ENCODE data around the gene TMED7. TPM values are rescaled to one million over a fixed set of nuclear protein-coding genes. Genes with fewer than 3 reads are reported as not detected.

TMED7 gene
- total RNA-seq, 1 donor from 2014 or later, result 89.9 TPM

DNA sequence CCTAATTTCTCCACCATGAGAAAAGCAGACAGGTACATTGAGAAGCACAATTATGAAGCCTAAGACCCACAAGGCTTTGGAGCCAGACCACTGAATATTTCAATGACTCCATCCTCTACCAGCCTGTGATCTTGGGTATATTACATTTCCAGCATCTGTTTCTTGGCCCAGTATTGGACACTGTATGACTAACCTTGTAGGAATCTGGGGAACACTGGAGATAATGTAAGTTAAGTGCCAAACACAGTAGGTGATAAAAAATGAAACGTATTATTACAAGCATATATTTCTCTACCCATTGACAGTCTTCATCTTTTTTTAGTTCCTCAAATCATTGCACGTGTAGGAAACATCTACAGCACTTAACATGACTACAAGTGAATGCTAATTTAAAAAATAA is 52.7 kb downstream of the TMED7 start:
- TF ChIP-seq, protein P1, sequence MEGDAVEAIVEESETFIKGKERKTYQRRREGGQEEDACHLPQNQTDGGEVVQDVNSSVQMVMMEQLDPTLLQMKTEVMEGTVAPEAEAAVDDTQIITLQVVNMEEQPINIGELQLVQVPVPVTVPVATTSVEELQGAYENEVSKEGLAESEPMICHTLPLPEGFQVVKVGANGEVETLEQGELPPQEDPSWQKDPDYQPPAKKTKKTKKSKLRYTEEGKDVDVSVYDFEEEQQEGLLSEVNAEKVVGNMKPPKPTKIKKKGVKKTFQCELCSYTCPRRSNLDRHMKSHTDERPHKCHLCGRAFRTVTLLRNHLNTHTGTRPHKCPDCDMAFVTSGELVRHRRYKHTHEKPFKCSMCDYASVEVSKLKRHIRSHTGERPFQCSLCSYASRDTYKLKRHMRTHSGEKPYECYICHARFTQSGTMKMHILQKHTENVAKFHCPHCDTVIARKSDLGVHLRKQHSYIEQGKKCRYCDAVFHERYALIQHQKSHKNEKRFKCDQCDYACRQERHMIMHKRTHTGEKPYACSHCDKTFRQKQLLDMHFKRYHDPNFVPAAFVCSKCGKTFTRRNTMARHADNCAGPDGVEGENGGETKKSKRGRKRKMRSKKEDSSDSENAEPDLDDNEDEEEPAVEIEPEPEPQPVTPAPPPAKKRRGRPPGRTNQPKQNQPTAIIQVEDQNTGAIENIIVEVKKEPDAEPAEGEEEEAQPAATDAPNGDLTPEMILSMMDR (IDR thresholded peaks at IDR 0.05; ENCODE audit: unreplicated experiment), result no peak
- no peaks in the 10 kb centered on the region for H3K27me3 Mint-ChIP-seq (ENCODE audit: unreplicated experiment)
- no peak for DNase-seq (ENCODE audit: low spot score)
- no peak overlapping the region for H3K27ac Mint-ChIP-seq (ENCODE audit: unreplicated experiment)
- no peak overlapping the region for H3K4me3 Mint-ChIP-seq (ENCODE audit: unreplicated experiment)
- peaks cover 4% of the 10 kb centered on the region for H3K4me1 Mint-ChIP-seq (ENCODE audit: unreplicated experiment)
- no peaks in the 10 kb centered on the region for H3K9me3 Mint-ChIP-seq (ENCODE audit: unreplicated experiment)
- no peaks in the 10 kb centered on the region for H3K36me3 Mint-ChIP-seq (ENCODE audit: low read depth, unreplicated experiment)

DNA sequence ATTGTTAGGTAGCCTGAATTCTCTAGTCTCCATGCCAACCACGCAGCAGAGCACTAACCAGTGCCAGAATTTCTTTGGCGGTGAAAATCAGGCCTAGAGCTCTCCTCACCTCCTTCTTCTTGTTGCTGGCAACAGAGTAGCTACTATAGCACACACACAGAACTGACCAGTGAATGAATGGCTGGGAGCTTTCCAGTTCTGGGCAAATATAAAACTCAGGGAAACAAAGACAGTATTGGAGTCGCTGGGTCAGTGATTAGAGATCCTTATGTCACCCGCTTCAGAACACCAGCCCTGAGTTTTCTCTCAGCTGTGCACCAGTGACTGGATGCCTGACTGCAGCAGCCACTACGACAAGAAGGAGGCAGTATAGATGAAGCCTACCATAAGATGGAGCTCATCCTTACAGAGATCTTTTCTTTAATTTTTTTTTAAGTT is 54.4 kb downstream of the TMED7 start:
- no peak overlapping the region for H3K27ac Mint-ChIP-seq (ENCODE audit: unreplicated experiment)
- TF ChIP-seq, protein P1 (IDR thresholded peaks at IDR 0.05; ENCODE audit: unreplicated experiment), result no peak
- no peak for DNase-seq (ENCODE audit: low spot score)
- H3K9me3 Mint-ChIP-seq (ENCODE audit: unreplicated experiment), result no peaks in the 10 kb centered on the region
- H3K27me3 Mint-ChIP-seq (ENCODE audit: unreplicated experiment), result no peaks in the 10 kb centered on the region
- H3K36me3 Mint-ChIP-seq (ENCODE audit: low read depth, unreplicated experiment), result no peaks in the 10 kb centered on the region
- H3K4me3 Mint-ChIP-seq (ENCODE audit: unreplicated experiment), result no peak overlapping the region
- H3K4me1 Mint-ChIP-seq (ENCODE audit: unreplicated experiment), result peaks cover 4% of the 10 kb centered on the region

DNA sequence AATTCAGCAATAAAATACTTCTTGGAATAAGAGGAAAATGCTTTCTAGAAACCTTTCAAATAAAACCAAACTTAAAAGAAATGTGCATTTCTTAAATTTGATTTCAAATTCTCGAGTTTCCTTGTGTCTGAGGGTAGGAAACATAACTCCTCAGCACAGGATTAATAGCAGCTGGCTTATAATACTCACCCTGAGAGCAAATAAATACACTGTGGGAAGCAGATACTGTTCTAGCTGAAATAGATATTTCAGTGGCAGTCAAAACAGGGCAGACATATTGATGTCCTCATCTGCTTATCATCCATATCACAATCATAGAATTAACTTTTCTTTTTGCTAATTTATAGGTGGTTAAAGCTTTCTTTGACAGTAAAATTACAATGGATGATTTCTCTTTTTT is 57.2 kb downstream of the TMED7 start:
- H3K27me3 Mint-ChIP-seq (ENCODE audit: unreplicated experiment), result no peaks in the 10 kb centered on the region
- H3K36me3 Mint-ChIP-seq (ENCODE audit: low read depth, unreplicated experiment), result no peaks in the 10 kb centered on the region
- H3K4me3 Mint-ChIP-seq (ENCODE audit: unreplicated experiment), result no peak overlapping the region
- H3K9me3 Mint-ChIP-seq (ENCODE audit: unreplicated experiment), result no peaks in the 10 kb centered on the region
- H3K27ac Mint-ChIP-seq (ENCODE audit: unreplicated experiment), result no peak overlapping the region
- TF ChIP-seq, protein P1 (IDR thresholded peaks at IDR 0.05; ENCODE audit: unreplicated experiment), result no peak
- DNase-seq (ENCODE audit: low spot score), result no peak
- H3K4me1 Mint-ChIP-seq (ENCODE audit: unreplicated experiment), result no peaks in the 10 kb centered on the region

DNA sequence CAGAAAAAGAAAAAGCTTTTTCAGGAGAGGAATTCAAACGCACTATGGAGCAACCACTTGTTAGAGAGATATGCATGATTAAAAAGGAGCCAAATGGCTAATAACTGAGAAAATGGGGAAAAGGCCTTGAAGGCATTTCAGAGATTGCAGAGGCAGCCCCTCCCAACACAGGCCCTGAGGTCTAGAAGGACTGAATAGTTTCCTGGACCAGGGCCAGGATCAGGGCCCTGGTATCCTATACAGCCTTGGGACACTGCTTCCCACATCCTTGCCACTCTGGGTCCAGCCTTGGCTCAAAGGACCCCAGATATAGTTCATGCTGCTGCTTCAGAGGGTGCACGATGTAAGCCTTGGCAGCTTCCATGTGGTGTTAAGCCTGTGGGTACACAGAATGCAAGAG is 60.6 kb downstream of the TMED7 start:
- TF ChIP-seq, protein P1 (IDR thresholded peaks at IDR 0.05; ENCODE audit: unreplicated experiment), result no peak
- no peak for DNase-seq (ENCODE audit: low spot score)

More for the DNA sequence above, 60.6 kb downstream of the TMED7 start:
- peaks cover 4% of the 10 kb centered on the region for H3K27me3 Mint-ChIP-seq (ENCODE audit: unreplicated experiment)
- no peaks in the 10 kb centered on the region for H3K36me3 Mint-ChIP-seq (ENCODE audit: low read depth, unreplicated experiment)
- no peaks in the 10 kb centered on the region for H3K9me3 Mint-ChIP-seq (ENCODE audit: unreplicated experiment)
- no peak overlapping the region for H3K27ac Mint-ChIP-seq (ENCODE audit: unreplicated experiment)
- no peaks in the 10 kb centered on the region for H3K4me1 Mint-ChIP-seq (ENCODE audit: unreplicated experiment)
- H3K4me3 Mint-ChIP-seq (ENCODE audit: unreplicated experiment), result no peak overlapping the region

Other genes starting within 250 kb of the TMED7 start
- gene FEM1C, start 81.3 kb downstream of the TMED7 start, total RNA-seq (ENCODE audit: unreplicated experiment), result 16.8 TPM
- gene TICAM2, start 23.6 kb downstream of the TMED7 start, total RNA-seq (ENCODE audit: unreplicated experiment), result 1.9 TPM
- gene CDO1, start 190.6 kb upstream of the TMED7 start, total RNA-seq (ENCODE audit: unreplicated experiment), result 2.9 TPM
- 50.8 TPM for gene ATG12, start 215.5 kb upstream of the TMED7 start, total RNA-seq (ENCODE audit: unreplicated experiment)
- 118 TPM for gene AP3S1, start 215.9 kb upstream of the TMED7 start, total RNA-seq (ENCODE audit: unreplicated experiment)